Stomach (tissue), 9 donors: Measurements from ENCODE around the gene C9. TPM values are rescaled to one million over a fixed set of nuclear protein-coding genes. Genes with fewer than 3 reads are reported as not detected.
A peak's percentile ranks its signal among the peaks of the same experiment; 100 is the strongest.

Source experiments
- DNase-seq, 2 donors: peaks; one replicate each; pipeline versions ENCODE4 v3.0.0 to v3.0.0-alpha.2; 2013 to 2019
- H3K27ac ChIP-seq, 5 donors: fragments of 200-600 bp in 4 of 5; sonication (generic) in 4 of 5; one replicate each; pipeline ENCODE4 v1.5.1; 2013 to 2019; ENCODE audit warnings: mild to moderate bottlenecking in 1 of 5, moderate library complexity in 1 of 5
- H3K27me3 ChIP-seq, 3 donors: fragments of 200-600 bp; sonication (generic); one replicate each; pipeline ENCODE4 v1.5.1; 2017 to 2019; ENCODE audit warnings: mixed run types in 1 of 3
- H3K36me3 ChIP-seq, 4 donors: fragments of 200-600 bp; sonication (generic); 1 replicate in 3 of 4; 2 replicates in 1 of 4; pipeline ENCODE4 v1.5.1; 2016 to 2019
- H3K4me1 ChIP-seq, 4 donors: fragments of 200-600 bp; sonication (generic); one replicate each; pipeline ENCODE4 v1.5.1; 2016 to 2019
- H3K4me3 ChIP-seq, 4 donors: fragments of 200-600 bp; sonication (generic) in 3 of 4; one replicate each; pipeline ENCODE4 v1.5.1; 2016 to 2019; ENCODE audit warnings: mild to moderate bottlenecking in 1 of 4
- H3K9me3 ChIP-seq, 4 donors: fragments of 200-600 bp; sonication (generic); one replicate each; pipeline ENCODE4 v1.5.1; 2016 to 2019
- EP300 ChIP-seq: sonication (generic); formaldehyde crosslinking; IDR thresholded peaks from one replicate; pipeline ENCODE4 v1.6.1; 2017; ENCODE audit warnings: antibody characterized with exemption
- POLR2A ChIP-seq, 4 donors: fragments of 450-650 bp; IDR thresholded peaks; one replicate each; pipeline ENCODE4 v1.6.1; 2016; ENCODE audit warnings: antibody characterized with exemption in 4 of 4, control low read depth in 2 of 4, mild to moderate bottlenecking in 1 of 4, moderate library complexity in 1 of 4
- POLR2AphosphoS5 ChIP-seq, 3 donors: sonication (generic); formaldehyde crosslinking; IDR thresholded peaks; one replicate each; pipeline ENCODE4 v1.6.1; 2016; ENCODE audit warnings: antibody characterized with exemption in 3 of 3
- WGBS, 5 donors: extraction: QIAGEN DNeasy Blood & Tissue Kit in 3 of 5; methylation state at CpG; one replicate each; pipeline versions ENCODE4 v1.1.5 to v1.1.7; 2013 to 2018; 5-methylcytosine and 5-hydroxymethylcytosine counted together
- intact Hi-C: fragments of 100-400 bp; cut with DNase I; formaldehyde crosslinking; loops from one replicate; pipeline ENCODE4 v1.15.1; 2023; ENCODE audit warnings: low total_unique reads
- polyA plus RNA-seq, 3 donors: library from polyadenylated mRNA; stranded (reverse); fragments of 200-250 nt; gene quantifications; one replicate each; pipeline ENCODE4 v1.2.3, GENCODE V29; 2013
- total RNA-seq, 5 donors: library from RNA; depleted of rRNA; stranded (reverse); fragments of >200 nt; gene quantifications; one replicate each; pipeline versions ENCODE4 v1.1.0 to v1.2.3, GENCODE V29; 2014 to 2016
- TF ChIP-seq, protein P1 (sequence below), 7 experiments: fragments of 450-650 bp in 4 of 7; fragments of 200-600 bp in 3 of 7; sonication (generic) in 3 of 7; IDR thresholded peaks; one replicate each; pipeline ENCODE4 v1.5.1; 2016 to 2019; ENCODE audit warnings: antibody characterized with exemption in 7 of 7, control low read depth in 2 of 7, mild to moderate bottlenecking in 1 of 7
- donor health status: healthy with polysubstance abuse.
- donor health status: Bipolar disorder and iron deficiency.
- donor health status: healthy.

The C9 gene
- total and polyA plus RNA-seq, 8 donors, result not detected

- no peak for TF ChIP-seq POLR2AphosphoS5 (IDR thresholded peaks at IDR 0.05)
- TF ChIP-seq, protein P1, sequence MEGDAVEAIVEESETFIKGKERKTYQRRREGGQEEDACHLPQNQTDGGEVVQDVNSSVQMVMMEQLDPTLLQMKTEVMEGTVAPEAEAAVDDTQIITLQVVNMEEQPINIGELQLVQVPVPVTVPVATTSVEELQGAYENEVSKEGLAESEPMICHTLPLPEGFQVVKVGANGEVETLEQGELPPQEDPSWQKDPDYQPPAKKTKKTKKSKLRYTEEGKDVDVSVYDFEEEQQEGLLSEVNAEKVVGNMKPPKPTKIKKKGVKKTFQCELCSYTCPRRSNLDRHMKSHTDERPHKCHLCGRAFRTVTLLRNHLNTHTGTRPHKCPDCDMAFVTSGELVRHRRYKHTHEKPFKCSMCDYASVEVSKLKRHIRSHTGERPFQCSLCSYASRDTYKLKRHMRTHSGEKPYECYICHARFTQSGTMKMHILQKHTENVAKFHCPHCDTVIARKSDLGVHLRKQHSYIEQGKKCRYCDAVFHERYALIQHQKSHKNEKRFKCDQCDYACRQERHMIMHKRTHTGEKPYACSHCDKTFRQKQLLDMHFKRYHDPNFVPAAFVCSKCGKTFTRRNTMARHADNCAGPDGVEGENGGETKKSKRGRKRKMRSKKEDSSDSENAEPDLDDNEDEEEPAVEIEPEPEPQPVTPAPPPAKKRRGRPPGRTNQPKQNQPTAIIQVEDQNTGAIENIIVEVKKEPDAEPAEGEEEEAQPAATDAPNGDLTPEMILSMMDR (IDR thresholded peaks at IDR 0.05), result no peak
- no peak for TF ChIP-seq EP300
- no peak for TF ChIP-seq POLR2A (IDR thresholded peaks at IDR 0.05)
- Histone ChIP-seq H3K4me1 (no peaks in the 10 kb centered on the region), H3K27me3 (no peaks in the 10 kb centered on the region), H3K27ac (no peak overlapping the region), H3K36me3 (no peaks in the 10 kb centered on the region), H3K4me3 (no peak overlapping the region), H3K9me3 (peaks cover 0 to 8% (median 2%) of the 10 kb centered on the region in 4 donors)
- intact Hi-C loops, result no loop called here
- DNase-seq, result no peak
Measured at GRCh38 chr5:39301406-39301805, 62.9 kb downstream of the C9 start.

DNA sequence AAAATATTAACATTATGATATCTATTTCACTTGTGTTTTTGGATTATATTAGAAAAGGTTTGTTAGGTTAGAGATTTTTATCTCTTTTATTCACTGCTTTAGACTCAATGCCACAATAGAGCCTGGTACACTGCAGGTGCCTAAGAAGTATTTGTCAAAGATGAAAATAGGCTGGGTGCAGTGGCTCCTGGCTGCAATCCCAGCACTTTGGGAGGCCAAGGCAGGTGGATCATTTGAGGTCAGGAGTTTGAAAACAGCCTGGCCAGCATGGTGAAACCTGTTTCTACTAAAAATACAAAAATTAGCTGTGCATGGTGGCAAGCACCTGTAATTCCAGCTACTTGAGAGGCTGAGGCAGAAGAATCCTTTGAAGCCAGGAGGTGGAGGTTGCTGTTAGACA lies 64.3 kb downstream of the C9 start:
- peak in 1 of 2 donors; percentile 32 for DNase-seq
- intact Hi-C loops, result no loop called here
- Histone ChIP-seq H3K27me3 (no peaks in the 10 kb centered on the region), H3K9me3 (peaks cover 0 to 8% (median 2%) of the 10 kb centered on the region in 4 donors), H3K4me1 (no peaks in the 10 kb centered on the region), H3K4me3 (no peak overlapping the region), H3K36me3 (no peaks in the 10 kb centered on the region), H3K27ac (no peak overlapping the region)
- TF ChIP-seq POLR2AphosphoS5 (IDR thresholded peaks at IDR 0.05) (no peak), POLR2A (IDR thresholded peaks at IDR 0.05) (no peak), EP300 (no peak)
- TF ChIP-seq, protein P1 (IDR thresholded peaks at IDR 0.05), result no peak

DNA sequence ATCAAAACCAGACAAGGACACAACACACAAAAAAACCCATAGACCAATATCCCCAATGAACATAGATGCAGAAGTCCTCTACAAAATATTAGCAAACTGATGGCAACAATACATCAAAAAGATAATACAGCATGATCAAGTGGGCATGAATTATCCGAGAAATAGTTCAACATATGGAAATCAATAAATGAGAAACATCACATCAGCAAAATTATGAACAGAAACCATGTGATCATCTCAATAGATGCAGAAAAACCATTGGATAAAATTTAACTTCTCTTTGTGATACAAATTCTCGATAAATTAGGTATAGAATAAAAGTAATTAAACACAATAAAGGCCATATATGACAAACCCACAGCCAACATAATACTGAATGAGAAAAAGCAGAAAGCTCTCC lies 69.6 kb downstream of the C9 start:
- DNase-seq, result no peak
- peaks cover 0 to 8% (median 0%) of the 10 kb centered on the region in 4 donors for H3K9me3 ChIP-seq
- H3K27me3 ChIP-seq, result no peaks in the 10 kb centered on the region
- H3K4me3 ChIP-seq, result no peak overlapping the region
- TF ChIP-seq, protein P1 (IDR thresholded peaks at IDR 0.05), result no peak
- TF ChIP-seq EP300 (no peak), POLR2AphosphoS5 (IDR thresholded peaks at IDR 0.05) (no peak), POLR2A (IDR thresholded peaks at IDR 0.05) (no peak)
- intact Hi-C loops, result no loop called here
- no peaks in the 10 kb centered on the region for H3K36me3 ChIP-seq
- H3K27ac ChIP-seq, result no peak overlapping the region
- no peaks in the 10 kb centered on the region for H3K4me1 ChIP-seq
- 84 to 93% (median 92%) methylated on average over 2 of the region's 2 CpGs for WGBS, 5 donors

- Histone ChIP-seq H3K4me3 (no peak overlapping the region), H3K27me3 (no peaks in the 10 kb centered on the region), H3K27ac (no peak overlapping the region), H3K9me3 (peaks cover 0 to 10% (median 3%) of the 10 kb centered on the region in 4 donors), H3K4me1 (peaks cover 0 to 16% (median 4%) of the 10 kb centered on the region in 4 donors), H3K36me3 (no peaks in the 10 kb centered on the region)
- WGBS, 5 donors, result 24 to 45% (median 40%) methylated on average over 5 of the region's 5 CpGs
- intact Hi-C loops, result loop anchor here (10.0 kb wide), 1 partner anchor 60 kb away; no protein-coding TSS in a partner anchor
- DNase-seq, result peak; percentile 34 to 63
- TF ChIP-seq POLR2AphosphoS5 (IDR thresholded peaks at IDR 0.05) (peak in 1 of 3 donors; percentile 38), POLR2A (IDR thresholded peaks at IDR 0.05) (no peak)
Measured at GRCh38 chr5:39284552-39284951, 79.7 kb downstream of the C9 start.

DNA sequence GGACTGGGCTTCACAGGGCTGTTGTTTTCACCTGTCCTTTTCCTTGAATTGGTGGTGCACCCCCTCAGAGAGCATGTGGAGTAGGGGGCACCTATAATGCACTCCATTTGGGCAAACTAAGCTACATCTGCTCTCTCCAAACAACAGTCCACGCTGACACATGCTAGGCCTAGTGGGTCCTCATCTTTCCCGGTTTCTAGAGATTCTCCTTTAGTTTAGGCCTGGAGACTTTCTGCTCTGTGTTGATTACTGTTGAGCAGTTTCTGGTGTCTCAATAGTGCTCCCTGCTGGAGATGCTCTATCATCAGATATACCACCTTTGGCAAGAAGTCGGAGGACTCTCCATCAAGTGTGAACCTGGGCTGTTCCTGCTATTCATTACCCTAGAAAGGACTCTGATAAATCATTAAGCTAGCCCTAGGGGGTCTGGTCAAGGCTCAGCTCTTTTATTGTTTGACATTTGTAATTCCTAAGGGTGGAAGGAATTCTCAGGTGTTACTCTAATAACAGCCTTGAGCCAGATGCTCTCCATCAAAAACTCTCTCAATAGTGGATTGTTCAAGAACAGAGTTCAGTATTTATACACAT lies 81.0 kb downstream of the C9 start:
- intact Hi-C loops, result loop anchor here (10.0 kb wide), 1 partner anchor 59 kb away; no protein-coding TSS in a partner anchor
- no peaks in the 10 kb centered on the region for H3K36me3 ChIP-seq
- no peak overlapping the region for H3K27ac ChIP-seq
- H3K4me3 ChIP-seq, result no peak overlapping the region
- H3K9me3 ChIP-seq, result peaks cover 0 to 10% (median 3%) of the 10 kb centered on the region in 4 donors
- H3K4me1 ChIP-seq, result peaks cover 0 to 16% (median 4%) of the 10 kb centered on the region in 4 donors
- H3K27me3 ChIP-seq, result no peaks in the 10 kb centered on the region
- TF ChIP-seq, protein P1 (IDR thresholded peaks at IDR 0.05), result peak in 4 of 7 experiments; percentile 34 to 47 (median 38)
- peak in 1 of 3 donors; percentile 17 for TF ChIP-seq POLR2AphosphoS5 (IDR thresholded peaks at IDR 0.05)
- no peak for TF ChIP-seq POLR2A (IDR thresholded peaks at IDR 0.05)
- no peak for TF ChIP-seq EP300
- 18 to 46% (median 27%) methylated on average over 3 of the region's 3 CpGs for WGBS, 5 donors
- peak in 1 of 2 donors; percentile 86 for DNase-seq
